NOMO-1 (cell line): Measurements from ENCODE around the gene CITED4.

Source experiments
- DNase-seq, 2 experiments: peaks; one replicate each; lab custom pipeline; 2025; ENCODE audit not compliant: unreplicated experiment in 2 of 2; lab: John Stamatoyannopoulos, UW

The CITED4 gene

GRCh38 chr1:40887012-40887378 lies 24.8 kb upstream of the CITED4 start:
- no peak for DNase-seq

GRCh38 chr1:40886318-40887011 lies 24.3 kb upstream of the CITED4 start:
- DNase-seq: no peak

GRCh38 chr1:40884055-40884795 lies 22.1 kb upstream of the CITED4 start:
- DNase-seq: no peak

- no peak for DNase-seq
Observed at GRCh38 chr1:40880813-40881549, 18.8 kb upstream of the CITED4 start.

DNA sequence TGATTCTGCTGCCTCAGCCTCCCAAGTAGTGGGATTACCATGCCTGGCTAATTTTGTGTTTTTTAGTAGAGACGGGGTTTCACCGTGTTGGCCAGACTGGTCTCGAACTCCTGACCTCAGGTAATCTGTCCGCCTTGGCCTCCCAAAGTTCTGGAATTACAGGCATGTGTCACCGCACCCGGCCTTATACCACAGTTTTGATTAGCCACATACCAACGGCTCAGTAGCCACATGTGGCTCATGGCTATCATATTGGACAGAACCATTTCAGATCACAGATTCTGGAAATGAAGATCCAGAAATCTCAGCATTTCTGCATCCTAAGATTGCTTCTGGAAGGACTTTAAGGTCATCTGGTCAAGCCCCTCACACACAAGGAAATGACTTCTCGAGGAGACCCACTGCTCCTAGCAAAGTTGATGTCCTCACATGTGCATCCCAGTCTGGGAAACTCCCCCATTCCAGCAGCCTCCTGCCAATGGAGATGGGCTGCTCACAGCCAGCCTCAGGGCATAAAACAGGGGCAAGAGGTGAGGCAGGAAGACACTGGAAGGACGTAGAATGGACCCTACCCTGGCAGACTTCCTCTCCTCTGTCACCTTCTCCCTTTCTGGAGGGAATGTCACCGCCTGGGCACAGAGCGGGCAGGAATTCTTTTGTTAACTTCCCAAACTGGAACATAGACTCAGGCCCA lies 17.5 kb upstream of the CITED4 start:
- DNase-seq: no peak

- no peak for DNase-seq
Observed at GRCh38 chr1:40878906-40879305, 16.7 kb upstream of the CITED4 start.

GRCh38 chr1:40877698-40878097 lies 15.5 kb upstream of the CITED4 start:
- no peak for DNase-seq

- DNase-seq: no peak
Observed at GRCh38 chr1:40876891-40877290, 14.7 kb upstream of the CITED4 start.

DNA sequence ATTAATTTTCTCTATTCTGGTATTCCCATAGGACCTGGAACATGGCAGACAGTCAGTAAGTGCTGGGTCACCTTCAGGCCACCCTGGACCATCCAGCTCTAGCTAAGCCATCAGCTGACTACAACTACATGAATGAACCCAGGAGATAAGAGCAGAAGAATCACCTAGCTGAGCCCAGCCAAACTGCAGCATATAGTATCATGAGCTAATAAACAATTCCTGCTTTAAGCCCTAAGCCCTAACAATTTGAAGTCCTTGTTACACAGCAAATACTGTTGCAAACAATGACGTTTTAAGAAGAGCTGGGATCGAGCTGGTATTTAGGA lies 14.2 kb upstream of the CITED4 start:
- no peak for DNase-seq

DNA sequence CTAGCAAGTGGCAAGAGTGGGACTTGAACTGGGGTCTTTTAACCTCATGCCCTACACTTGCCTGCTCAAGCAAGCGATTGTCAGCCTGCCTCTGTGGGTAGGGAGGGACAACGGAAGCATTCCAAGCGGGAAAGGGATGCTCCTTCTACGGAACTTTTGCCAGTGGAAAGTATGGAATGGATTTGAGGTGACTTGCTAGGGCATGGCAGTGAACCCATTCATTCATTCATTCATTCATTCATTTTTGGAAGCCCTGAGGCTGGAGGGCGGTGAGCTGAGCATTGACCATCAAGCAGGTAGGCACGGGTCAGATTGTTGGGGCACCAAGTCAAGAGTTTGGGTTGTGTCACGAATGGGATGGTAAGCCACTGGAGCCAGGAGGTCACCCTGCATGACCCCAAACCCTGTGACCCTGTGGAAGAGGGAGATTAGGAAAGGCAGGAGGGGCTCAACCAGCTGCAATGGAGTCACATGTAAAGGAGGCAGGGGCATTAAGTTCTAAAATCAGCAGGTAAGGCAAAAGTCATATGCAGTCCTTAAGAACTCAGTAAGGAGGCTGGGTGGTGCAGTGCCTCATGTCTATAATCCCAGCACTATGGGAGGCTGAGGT lies 11.8 kb upstream of the CITED4 start:
- DNase-seq: no peak

DNA sequence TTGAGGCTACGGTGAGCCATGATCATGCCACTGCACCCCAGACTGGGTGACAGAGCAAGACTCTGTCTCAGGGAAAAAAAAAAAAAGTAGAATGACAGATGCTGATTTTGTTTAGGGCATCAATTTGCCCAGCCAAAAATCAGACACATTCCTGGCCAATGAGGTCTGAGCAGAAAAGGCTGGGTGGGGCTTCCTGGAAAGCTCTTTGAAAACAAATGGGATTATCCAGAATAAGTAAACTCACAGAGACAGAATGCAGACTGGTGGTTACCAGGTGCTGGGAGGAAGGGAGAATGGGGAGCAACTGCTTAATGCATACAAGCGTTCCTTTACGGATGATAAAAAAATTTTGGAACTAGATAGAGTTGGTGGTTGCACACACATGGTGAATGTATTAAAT lies 10.1 kb upstream of the CITED4 start:
- DNase-seq: no peak

DNA sequence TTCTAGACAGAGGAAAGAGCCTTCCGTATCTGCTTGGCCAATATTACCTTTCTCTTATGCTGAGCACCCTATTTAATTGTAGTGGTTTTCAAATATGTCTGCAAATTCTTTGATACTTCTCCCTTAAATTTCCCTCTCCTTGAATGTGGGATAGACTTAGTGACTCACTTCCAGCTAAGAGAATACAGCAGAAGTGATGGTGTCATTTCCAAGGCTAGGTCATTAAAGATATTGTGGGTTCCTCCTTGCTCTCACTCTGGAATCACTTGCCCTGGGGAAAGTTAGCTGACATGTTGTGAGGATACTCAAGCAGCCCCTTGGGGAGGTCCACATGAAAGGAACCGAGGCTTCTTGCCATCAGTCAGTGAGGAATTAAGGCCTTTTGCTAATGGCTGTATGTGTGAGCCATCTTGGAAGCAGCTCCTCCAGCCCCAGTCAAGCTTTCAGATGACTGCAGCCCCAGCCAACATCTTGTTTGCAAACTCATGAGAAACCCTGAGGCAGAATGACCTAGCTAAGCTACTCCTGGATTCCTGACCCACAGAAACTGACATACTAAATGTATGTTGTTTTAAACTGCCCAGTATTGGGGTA lies 8.1 kb upstream of the CITED4 start:
- no peak for DNase-seq

DNA sequence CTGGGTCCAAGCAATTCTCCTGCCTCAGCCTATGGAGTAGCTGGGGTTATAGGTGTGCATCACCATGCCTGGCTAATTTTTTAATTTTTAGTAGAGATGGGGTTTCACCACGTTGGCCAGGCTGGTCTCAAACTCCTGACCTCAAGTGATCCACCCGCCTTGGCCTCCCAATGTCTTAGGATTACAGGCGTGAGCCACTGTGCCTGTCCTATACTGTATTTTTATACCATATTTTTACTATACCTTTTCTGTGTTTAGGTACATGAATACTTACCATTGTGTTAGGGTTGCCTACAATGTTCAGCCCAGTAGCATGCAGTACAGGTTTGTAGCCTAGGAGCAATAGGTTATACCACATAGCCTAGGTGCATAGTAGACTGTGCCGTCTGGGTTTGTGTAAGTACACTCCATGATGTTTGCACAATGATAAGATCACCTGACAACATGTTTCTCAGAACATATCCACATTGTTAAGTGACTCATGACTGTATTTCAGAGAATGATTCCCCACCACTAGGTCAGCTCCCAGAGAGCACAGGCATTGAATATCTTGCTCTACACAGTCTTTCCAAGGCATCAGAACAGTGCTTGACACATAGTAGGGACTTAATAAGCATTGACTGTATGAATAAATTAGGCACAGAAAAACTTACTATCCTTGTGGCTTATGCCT lies 6.0 kb upstream of the CITED4 start:
- DNase-seq: peak in 1 of 2 experiments; percentile 30

GRCh38 chr1:40861224-40862003 lies 749 bp downstream of the CITED4 start:
- no peak for DNase-seq

DNA sequence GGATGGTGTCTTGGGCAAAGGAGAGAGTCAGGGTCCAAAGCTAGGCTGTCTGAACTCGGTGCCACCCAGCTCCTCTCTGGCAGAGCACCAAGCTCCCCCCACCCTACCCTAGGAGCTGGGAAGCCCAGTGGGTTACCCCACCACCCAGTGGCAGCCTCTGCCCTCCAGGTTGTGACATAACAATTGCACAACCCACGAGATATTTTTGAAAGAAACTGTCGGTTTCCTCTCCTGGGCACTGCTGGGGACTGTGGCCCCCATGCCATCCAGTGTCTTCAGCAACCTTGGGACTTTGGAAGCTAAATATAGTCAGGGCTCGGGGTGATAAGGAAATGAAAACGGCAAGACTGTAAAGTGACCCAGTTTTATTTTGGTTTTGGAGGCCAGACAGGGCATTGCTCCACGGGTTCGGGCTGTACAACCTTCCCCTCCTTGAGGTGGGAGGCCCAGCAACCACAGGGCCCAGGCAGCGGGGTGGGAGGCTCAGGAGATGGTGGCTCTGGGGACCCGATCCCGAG lies 1.4 kb downstream of the CITED4 start:
- DNase-seq: peak; percentile 94 to 95

DNA sequence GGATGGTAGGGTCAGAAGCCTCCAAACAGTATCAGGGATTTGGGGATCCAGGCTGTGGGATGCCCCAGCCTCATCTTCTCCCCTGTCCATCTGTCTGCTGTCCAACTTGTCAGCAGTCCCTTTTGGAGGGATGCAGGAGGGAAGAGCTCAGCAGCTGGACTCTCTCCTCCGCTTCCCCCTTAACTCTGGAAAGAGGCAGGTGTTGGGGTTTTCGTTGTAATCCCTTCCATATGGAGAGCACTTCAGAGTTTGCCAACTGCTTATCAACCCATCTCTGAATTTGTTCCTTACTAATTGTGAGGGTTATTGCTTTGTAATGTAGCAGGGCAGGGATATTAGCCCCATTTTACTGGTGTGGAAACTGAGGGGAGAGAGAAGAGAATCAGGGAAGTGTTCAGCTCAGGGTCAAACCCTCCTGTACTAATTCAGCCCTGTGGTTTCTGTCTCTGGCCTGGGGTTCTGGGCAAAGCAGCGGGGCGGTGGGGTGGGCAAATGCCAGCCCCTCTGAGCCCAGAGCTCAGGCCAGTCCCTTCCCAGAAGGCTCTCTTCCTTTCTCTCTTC lies 3.2 kb downstream of the CITED4 start:
- DNase-seq: no peak

GRCh38 chr1:40857737-40858136 lies 4.4 kb downstream of the CITED4 start:
- DNase-seq: no peak

DNA sequence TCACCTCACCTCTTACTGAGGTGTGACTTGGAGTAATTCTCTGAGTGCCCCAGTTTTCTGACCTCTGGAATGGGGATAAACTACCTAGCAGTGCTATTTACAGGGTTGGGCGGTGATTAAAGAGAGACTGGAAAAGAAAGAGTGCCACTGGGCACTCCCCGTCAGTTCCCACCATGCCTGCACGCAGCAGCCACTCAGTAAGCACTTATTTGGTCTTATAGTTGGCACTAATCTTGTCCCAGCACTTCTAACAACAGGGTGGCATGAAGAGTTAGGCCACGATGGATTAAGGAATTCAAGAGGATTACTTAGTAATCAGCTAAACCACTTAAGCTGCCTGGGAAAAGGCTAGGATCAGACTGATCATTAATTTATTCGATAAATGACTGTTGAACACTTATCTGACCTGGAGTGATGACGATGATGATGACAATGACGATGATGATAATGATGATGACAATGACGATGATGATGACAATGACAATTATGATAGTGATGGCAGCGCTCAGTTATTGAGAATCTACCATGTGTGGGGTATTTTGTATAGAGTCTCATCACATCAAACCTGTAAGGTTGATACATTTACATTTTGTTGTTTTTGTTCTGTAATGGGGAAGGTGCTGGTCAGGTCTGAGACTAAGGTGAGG lies 5.4 kb downstream of the CITED4 start:
- no peak for DNase-seq
